Myocyte (in vitro differentiated cells): ENCODE data around the gene LSG1. TPM values are rescaled to one million over a fixed set of nuclear protein-coding genes. Genes with fewer than 3 reads are reported as not detected.
"Not testable (repeated sequence)": the region's sequence is repeated elsewhere in the genome, so short reads cannot be mapped to it uniquely, and the experiment has no call there.

ENCODE experiments used
- DNase-seq: peaks from one replicate; pipeline ENCODE4 v3.0.0-alpha.2; 2012; ENCODE audit warnings: low read depth
- total RNA-seq: library from RNA; depleted of rRNA; stranded (reverse); fragments of >200 nt; gene quantifications from 2 replicates; pipeline ENCODE4 v1.2.3, GENCODE V29; 2014

Gene LSG1
- total RNA-seq, 1 donor from 2014 or later: 32.1 TPM

DNA sequence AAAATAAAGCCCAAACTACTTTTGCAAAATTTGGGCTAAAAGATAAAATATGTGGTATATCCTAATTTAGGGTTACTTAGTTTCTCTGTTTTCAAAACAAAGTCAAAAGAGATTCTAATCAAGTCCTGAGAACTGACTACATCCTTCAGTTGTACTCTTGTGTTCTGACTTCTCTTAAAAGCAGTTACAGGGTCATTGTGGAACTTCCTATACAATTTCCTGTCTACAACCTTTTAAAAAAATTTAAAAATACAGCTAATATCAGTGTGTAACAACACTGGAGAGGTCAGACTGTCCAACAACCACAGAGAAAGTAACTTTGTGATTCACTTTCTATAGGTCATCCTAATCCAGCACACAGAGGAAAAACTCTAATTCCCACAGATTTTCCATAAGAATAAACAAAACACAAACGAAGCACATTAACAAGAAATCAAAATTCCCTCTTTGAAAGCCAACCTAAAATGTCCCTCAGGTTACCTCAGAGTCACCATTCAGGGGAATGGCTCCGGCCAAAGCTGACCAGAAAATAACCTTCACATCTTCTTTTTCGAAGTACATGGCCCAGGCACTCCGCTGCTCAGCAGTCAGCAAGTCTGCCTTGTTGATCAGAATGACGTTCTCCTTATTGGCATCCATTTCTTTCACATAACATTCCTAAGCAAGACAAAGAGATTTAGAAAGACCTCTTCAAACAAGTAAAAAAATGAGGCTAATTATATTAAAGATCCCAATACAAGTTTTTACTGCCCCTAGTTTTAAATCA is 13.3 kb downstream of the LSG1 start:
- DNase-seq: no peak

DNA sequence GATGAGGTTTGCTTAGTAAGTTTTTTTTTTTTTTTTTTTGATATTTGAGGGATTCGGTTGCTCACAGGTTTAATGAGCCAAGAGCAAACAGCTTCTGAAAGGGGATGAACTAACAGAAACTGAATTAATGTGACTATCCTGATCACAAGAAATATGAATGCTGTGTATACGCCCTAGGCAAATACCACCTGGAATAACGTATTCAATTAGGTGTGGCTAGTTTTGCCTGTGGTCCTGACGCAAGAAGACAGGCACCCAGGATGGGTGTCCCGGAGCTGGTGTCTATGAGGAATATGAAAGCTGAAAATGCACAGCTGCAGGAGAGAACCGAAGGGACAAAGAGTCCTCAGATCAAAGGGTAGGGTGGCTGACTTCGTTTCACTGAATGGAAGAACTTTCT is 14.6 kb downstream of the LSG1 start:
- no peak for DNase-seq

DNA sequence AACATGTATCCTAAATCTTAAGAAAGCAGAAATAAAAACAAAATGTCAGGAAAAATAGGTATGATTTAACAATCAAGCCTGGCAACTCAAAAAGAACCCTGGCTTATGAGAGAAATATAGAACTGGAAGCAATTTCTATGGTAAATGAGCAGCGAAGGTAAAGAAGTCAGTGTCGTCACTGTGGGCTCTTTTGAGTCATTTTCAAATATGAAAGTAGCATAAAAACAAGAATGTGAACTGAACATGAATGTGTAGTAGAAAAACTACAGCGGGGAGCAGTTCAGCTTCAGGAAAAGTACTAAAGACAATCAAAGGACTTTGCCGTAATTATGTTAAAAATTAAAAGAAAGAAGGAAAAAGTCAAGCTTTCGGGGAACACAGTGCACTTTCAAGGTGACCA is 17.5 kb downstream of the LSG1 start:
- DNase-seq: no peak

DNA sequence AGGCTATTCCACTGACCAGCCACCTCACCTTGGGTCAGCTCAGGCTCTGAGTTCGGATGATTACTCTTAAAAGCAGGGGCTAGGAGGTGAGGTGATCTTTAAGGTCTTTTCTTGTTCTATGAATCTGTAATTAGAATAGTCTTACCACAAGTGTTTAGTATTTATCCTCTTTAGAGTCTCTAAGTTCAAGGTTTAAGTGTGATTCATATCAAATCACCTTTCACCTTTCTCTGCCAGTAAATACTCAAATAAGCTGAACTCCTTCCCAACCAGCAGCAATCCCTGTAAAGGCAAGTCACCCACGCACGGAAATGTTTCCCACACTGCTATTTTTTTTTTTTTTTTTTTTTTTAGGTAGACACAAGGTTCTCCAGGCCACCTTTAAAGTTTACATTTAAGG is 24.2 kb downstream of the LSG1 start:
- no peak for DNase-seq

DNA sequence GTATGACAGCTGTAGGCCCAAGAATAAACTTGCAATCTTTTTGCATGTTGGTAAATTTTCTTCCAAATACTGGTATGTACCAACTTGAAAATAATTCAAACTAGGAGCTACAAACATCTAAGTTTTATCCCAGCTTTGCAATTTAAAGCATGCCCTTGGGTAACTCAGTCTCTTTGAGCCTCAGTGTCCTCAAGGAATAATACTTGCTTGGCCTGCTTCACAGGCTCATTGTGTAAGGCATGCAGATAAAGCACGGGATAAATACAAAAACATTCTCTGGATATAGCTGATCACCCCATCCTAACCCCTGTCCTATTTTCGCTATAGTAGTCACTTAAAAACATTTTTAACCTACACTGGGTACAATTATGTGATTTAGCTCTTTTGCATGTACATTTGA is 29.2 kb downstream of the LSG1 start:
- DNase-seq: no peak

DNA sequence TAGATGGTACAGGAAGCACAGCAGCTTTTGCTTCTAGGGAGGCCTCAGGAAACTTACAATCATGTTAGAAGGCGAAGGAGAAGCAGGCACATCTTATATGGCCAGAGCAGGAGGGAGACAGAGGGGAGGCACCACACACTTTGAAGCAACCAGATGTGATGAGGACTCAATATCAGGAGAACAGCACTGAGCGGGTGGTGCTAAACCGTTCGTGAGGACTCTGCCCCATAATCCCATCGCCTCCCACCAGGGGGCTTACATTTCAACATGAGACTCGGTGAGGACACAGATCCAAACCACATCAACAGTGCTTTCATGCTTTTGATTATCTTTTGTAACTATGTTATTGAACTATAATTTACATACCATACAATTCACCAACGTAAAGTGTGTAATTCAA is 31.2 kb downstream of the LSG1 start:
- DNase-seq: peak; percentile 68

DNA sequence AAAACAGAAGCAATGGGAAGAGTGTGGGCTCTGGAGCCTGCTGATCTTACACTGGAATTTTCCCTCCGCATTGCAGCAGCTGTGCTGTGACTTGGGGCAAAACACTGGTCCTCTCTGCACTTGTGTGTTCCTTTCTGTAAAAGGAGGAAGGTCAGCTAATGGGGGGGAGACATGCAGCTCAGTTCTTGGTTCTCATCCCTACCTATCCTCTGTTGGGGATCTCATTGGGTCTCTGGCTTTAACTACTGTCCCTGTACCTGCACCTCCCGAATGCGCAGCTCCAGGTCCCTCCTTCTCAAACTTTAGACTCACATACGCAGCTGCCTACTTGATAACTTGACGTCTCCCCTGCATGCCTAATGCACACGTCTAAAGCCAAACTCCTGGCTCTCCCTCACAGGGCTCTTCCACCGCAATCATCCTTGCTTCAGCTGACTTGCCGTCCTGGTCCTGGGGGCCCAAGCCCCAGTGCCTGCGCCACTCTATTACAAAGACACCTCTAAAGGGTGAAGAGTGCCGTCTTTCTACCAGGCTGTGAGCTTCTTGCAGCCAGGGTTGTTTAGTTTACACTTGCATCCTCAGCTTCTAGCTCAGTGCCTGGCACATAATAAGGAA is 32.9 kb downstream of the LSG1 start:
- no peak for DNase-seq

DNA sequence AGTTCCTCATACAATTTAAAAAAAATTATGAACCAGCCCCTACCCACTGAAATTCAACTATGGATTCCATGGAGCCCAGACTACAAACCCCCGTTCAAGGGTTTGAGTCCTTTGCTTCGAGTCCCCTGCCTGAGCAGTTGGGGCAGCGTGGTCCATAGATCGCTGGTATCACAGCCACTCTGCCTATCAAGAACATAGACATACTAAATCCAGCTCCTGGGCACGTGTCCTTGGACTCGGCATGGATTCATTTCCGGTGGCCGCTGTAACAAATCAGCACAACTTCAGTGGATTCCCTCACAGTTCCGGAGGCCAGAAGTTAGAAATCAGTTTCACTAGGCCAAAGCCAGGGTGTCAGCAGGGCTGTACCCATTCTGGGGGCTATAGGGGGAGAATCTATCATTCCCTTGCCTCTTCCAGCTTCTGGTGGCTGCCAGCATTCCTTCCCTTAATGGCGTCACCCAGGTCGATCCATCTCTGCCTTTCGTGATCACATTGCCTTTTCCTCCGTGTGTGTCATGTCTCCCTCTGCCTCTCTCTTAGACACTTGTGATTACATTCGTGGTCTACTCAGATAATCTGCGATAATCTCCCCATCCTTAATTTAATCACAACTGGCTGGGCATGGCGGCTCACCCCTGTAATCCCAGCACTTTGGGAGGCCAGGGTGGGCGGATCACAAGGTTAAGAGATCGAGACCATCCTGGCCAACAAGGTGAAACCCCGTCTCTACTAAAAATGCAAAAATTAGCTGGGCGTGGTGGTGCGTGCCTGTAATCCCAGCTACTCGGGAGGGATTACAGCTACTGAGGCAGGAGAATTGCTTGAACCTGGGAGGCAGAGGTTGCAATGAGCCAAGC is 34.2 kb downstream of the LSG1 start:
- no peak for DNase-seq

DNA sequence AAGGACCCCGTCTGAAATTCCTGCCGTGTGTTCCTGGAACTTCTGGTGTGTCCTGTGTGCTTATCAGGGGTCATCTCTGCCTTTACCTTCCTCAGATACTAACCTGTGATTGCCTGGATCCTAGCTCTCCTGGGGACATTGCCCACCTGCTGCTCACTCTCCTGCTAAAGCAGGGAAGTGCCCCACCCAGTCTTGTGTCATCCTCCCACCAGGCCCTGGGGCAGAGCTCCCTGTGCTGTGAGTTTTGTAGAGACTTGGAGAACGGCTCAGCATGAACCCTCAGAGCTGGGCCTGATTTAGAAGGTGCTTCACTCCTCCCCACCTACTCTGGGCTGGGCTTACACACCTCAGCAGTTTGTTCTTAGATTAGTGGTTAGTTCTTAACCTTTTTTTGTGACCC is 34.9 kb downstream of the LSG1 start:
- DNase-seq: no peak

DNA sequence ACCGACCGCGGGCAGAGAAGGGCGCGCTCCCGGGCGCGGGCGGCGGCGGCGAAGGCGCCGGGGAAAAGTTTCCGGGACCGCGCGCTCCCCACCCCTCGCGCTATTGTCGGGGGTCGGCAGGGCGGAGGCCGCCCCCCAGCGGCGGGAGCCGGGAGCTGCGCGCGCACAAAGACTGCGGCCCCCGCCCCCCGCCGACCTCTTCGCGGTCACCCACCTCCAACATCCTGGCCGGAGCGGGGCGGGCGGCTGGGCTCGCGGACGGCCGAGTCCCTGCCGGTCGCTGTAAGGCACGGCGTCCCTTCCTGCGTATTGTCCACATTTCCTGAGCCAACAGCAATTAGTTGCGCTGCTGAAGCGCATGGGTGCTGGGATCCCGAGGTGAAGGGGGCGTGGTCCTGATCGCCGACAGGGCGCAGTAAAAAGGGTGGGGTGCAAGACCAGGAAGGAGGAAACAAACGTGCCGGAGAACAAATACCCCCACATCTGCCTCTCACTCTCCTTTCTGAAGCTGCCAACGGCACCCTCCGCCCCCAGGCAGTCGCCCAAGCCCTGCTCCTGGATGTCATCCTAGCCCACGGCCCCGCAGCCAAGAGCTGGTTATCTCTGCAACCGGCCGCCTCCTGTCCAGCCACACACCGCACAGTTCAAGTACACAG is 38.5 kb downstream of the LSG1 start, which contains the start of gene TMEM44:
Gene TMEM44 (minus strand): TSS at position 71 of the 656 bp plus-strand sequence. CDS start 204 bp downstream, outside the sequence.
- peak; percentile 82 for DNase-seq

DNA sequence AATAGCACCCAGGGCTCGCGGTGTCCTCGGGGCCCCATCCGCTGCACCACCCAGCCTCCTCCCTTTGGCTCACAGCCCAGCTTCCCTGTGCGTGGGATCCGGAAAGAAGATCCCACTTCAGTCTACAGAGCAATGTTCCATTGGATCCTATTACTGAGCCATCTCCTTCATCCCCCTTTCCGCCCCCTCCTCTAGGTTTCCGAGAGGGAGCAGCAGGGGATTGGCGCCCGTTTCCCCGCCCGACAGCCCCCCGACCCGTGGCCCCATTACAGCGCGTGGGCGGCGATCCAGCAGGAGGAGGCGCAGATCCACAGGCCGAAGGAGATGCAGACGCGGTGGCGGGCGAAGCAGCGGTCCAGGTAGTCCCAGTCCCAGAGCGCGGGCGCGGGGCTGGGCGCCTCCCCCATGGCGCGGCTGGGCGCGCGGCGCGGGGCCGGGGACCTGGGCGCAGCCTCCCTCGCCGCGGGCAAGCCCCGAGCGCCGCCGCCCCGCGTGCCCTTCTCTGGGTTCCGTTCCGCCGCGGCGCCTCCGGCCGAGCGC is 39.1 kb downstream of the LSG1 start:
- DNase-seq: peak; percentile 41

DNA sequence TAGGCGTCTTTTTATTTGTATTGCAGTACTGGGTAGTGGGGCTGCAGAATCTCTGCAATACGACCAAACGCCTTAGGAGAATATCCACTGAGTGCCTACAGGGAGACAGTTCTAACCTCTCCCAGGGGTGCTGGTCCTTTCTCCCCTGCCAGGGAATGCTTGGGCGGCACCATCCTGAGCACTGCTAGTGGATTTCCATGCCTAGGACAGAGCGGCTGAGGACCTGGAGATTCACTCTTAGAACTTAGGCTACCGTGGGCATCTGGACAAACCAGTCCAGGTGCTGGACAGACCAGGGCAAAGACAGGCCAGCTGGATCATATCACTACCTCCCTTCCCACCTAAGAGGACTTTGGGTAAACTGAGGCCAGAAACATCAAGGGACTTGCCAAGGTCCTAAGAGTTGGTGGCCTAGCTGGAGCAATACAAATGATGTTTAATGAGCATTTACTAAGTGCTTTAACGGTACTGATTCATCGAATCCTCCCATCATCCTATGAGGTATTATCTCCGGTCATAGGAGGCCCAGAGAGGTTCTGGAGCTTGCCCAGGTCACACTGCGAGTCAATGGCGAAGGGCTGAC is 39.7 kb downstream of the LSG1 start:
- no peak for DNase-seq

DNA sequence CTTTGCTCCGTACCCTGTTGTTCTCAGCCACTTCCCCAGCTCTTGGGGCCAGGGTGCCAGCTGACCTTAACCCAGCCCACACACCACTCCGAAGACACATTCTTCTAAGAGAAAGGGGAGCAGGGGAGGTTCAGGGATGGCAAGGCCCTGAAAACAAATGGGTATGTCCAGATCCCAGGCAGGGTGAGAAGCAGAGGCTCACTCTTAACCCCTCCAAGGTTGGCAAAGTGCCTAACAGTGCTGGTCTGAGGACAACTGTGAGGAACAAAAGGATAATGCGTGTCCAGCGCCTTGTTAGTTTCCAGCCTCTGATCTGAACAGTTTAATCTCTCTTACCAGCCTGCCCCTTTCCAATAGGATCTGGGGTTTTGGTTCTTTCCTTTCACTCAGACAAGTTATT is 40.3 kb downstream of the LSG1 start:
- DNase-seq: no peak

DNA sequence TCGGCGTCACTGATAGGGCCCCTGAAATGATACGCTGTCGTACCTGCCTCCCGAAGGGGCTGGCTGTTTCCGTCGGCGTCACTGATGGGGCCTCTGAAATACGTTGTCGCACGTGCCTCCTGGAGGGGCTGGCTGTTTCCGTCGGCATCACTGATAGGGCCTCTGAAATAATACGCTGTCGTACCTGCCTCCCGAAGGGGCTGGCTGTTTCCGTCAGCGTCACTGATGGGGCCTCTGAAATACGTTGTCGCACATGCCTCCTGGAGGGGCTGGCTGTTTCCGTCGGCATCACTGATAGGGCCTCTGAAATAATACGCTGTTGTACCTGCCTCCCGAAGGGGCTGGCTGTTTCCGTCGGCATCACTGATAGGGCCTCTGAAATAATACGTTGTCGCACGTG is 41.3 kb downstream of the LSG1 start:
- not testable (repeated sequence) for DNase-seq

DNA sequence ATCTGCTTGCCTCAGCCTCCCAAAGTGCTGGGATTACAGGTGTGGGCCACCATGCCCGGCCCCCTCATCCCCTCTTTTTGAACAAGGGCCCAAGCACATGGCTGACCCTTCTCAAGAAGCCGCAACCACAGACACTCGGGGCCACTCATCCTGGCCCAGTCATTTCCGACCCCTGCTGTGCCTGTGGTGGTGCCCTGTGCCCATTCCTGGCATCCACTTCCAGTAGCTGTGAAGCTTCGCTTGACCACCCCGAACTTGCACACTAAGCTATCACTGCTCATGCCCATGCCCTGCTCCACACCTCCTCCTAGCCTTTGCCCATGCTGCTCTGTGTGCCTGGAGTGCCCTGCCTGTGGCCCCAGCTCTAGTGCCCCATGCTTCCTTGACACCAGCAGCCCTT is 47.0 kb downstream of the LSG1 start:
- DNase-seq: no peak

DNA sequence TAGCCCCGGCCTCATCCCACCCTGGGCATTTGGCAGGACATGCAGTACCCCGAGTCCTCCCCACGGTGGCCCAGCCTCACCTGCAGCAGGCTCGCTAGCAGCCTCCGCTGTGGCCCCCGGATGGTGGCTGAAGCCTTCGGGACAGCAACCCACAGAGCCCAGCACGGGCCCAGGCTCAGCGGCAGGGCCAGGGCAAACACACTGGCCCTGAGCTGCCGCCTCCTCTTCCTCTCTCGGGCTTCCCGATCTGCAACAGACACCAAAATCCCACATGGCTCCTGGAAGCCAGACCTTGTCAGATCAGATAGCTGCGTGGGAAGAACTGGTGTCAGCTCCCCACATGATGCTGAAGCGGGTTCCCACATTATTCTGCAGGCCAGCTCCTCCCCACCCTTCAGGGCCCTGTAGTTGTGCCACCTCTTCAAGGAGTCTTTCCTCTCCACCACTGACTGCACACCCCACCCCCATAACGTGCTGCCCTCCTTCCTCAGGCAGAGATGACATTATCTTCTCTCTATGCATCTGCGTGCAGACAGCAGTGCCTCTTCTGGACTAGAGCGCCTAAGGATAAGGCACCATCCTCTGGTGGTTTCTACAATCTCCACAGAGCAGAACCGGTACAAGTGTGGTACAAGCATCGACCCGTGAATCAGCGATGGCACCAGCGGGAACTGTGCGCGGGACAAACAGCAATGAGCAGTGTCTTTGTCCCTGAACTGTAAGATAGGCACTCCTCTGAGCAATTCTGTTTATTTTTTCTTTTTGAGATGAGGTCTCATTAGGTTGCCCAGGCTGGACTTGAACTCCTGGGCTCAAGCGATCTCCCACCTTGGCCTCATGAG is 48.3 kb downstream of the LSG1 start:
- DNase-seq: no peak

DNA sequence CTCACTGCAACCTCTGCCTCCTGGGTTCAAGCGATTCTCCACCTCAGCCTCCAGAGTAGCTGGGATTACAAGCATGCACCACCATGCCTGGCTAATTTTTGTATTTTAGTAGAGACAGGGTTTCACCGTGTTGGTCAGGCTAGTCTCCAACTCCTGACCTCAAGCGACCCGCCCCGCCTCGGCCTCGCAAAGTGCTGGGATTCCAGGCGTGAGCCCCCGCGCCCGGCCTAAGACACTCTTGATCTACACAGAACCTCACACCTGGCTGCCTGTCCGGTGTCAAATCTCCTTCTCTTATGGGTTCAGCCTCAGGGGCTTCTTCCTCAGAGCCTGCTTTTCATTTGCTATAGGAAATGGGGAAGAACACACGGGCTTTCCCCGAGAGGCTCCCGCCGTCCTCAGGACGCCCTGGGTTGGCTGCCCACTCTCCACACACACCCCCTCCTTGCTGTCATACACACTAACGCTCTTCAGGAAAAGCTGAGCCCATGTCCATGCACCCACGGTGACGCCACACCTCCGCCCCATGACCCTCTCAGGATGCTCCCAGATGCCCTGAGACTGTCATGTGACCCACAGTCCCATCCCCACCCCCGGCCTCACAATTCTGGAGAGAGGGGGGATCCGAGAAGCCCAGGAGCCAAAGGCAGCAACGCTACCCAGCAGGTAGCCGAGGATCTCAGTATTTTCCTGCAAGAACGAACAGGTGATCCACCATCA is 49.2 kb downstream of the LSG1 start:
- no peak for DNase-seq

DNA sequence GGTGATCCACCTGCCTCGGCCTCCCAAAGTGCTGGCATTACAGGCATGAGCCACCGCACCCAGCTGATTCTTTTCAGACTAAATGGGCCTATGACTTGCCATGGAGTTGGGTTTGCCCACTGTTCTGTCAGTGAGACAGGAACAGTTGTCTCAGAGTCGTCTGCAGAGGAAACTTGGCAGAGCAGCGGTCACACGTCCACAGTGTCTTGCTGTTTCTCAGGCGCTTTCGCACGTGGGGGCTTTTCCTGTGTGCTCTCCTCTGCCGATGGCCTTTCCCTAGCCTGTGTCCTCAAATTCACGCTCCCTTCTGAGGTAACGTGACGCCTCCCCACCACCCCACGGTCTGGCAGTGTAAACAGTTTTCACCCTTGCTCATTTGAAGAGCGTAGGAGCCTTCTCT is 50.0 kb downstream of the LSG1 start:
- no peak for DNase-seq

DNA sequence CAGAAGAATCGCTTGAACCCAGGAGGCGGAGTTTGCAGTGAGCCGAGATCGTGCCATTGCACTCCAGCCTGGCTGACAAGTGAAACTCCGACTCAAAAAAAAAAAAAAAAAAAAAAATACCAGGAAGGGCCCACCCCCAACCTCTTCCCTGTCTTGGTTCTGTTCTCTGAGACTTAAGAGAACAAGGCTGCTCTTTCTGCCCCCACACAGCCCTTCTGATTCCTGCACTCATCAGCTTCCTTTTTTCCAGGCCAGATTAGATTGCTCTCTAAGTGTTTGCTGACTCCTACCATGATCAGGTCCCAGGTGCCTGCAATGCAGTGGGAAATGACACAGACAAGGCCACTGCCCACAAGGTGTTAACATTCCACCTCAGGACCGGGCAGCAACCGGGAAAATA is 51.8 kb downstream of the LSG1 start:
- DNase-seq: no peak
